HG02938 (cell line): Measurements from ENCODE around the gene RPP40.
"Not testable (repeated sequence)": the region's sequence is repeated elsewhere in the genome, so short reads cannot be mapped to it uniquely, and the experiment has no call there.

Experiments
- ATAC-seq: cut with Tn5 transposase; IDR thresholded peaks from one replicate; pipeline ENCODE4 v1.9.1; 2021; ENCODE audit warnings: mild to moderate bottlenecking, moderate library complexity; ENCODE audit not compliant: unreplicated experiment

Gene RPP40, protein sequence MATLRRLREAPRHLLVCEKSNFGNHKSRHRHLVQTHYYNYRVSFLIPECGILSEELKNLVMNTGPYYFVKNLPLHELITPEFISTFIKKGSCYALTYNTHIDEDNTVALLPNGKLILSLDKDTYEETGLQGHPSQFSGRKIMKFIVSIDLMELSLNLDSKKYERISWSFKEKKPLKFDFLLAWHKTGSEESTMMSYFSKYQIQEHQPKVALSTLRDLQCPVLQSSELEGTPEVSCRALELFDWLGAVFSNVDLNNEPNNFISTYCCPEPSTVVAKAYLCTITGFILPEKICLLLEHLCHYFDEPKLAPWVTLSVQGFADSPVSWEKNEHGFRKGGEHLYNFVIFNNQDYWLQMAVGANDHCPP

DNA sequence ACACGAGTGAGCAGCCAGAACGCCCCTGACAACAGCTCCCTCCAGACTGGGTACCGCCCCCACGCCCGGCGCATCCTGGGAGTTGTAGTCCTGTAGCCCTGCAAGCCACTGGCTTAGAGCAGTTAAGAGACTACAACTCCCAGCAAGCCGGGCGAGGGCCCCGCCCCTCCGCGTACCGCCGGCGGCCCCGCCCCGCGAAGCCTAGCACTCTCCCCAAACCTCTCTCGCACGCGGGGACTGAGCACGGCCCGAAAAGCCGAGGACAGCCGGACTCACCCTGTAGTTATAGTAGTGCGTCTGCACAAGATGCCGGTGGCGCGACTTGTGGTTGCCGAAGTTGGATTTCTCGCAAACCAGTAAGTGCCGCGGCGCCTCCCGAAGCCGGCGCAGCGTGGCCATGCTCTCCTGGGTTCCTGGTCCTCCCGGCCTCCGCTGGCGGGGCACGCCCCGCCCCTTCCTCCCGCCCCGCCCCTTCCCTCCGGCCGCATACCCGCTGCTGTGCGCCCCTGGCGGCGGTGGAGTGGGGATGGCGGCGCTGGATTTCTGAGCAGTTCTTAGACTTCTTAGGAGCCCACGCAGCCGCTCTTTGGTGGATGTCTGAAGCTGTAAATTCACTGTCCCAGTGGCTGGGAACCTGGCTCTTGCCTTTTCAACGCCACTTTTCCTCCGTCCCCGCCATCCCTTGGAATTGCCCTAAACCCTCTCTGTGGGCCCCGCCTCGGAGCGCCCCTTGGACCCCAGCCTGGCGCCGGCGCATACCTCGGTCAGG is at the start of gene RPP40:
Gene RPP40, minus strand, starts transcription at position 434 of the 769 bp plus-strand sequence. Its CDS starts 35 bp downstream, at position 399.
- peak; percentile 91 for ATAC-seq

DNA sequence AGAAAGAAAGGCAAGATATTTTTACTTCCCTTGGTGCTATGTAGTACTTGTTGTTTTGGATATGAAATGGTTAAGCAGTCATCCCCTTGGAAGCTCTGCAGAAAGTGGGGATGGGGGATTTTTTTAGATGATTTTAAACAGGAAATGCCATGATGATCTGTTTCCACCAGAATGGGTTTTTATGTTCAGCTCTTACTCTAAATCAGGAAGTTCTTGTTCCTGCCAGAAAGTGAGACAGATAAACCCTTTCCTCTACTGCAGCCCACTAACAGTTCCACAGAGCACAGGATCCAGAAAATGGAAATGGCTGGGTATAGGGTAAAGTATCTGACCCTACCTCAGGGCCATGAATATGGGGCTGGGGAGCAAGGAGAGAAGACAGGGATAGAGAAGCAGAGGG is 49.2 kb upstream of the RPP40 start:
- ATAC-seq = no peak

DNA sequence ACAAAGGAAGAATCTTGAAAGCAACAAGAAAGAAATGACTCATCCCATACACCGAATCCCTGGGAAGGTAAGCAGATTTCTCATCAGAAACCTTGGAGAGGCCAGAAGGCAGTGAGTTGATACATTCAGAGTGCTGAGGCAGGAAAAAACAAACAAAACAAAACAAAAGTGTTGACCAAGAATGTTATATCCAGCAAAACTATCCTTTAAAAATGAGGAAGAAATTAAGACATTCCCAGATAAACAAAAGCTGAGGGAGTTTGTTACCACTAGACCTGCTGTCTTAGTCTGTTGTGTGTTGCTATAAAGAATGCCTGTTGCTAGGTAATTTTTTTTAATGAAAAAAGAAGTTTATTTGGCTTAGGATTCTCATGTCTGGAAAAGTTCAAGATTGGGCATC is 47.6 kb upstream of the RPP40 start:
- ATAC-seq = no peak

DNA sequence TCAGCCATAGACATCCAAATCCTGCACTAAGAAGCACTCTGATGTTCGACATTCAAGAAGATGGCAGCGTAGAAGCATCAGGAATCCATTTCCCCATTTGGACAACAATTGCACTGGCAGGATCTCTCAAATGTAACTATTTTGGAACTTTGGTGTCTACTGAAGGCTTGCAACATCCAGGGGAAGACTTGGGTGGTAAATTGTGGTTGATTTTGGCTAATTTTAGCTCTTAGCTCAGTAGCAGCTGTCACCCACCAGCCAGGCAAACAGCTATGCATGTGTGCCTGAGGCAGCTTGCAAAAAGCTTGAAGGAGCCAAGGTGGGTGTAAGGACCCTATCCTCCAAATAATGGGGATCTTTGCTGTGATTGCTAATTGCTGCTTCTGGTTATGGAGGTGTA is 46.2 kb upstream of the RPP40 start:
- ATAC-seq = no peak

DNA sequence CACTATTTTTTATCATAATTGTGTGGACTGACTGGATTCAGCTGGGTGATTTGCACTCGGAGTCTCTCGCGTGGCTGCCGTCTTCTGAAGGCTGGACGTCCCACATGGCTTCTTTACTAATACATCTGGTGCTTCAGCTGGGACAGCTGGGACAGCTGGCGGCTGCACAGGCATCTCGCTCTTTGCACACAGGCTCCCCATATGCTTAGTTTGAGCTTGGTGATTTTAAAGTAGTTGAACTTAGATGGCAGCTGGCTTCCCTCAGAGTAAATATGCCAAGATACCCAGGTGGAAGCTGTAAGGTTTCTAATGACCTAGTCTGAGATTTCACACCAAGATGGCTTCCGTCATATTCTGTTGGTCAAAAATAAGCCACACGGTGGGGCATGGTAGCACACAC is 42.6 kb upstream of the RPP40 start:
- ATAC-seq = no peak

DNA sequence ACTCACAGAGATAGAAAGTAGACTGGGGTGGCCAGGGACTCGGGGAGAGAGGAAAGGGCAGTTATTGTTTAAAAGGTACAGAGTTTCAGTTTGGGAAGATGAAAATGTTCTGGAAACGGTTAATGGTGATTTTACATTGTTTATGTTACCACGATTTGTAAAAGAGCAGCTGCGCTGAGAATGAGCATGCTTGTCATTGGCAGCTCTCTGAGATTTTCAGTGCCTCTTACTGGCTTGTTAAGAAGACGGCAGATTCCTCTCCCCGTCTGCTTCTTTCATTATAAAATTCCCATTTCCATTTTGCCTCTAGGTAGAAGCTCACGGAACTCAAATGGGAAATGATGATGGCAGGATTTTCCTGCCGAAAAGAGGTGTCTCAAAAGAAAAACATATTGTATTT is 41.6 kb upstream of the RPP40 start:
- no peak for ATAC-seq

DNA sequence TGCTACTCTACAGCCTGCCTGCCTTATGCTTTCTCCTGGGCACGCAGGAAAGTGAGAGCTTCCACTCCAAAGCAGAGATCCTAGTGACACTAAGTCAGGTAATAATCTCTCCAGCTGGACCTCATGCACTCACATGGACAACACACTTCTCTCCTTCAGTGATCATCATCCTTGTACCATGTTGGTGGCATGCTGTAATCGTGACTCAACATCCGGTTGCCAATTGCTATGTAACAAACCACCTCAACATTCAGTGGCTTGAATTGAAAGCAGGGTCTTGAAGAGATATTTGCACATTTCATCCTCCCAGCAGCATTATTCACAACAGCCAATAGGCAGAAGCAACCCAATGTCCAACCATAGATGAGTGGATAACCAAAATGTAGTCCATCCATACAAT is 41.0 kb upstream of the RPP40 start:
- no peak for ATAC-seq

DNA sequence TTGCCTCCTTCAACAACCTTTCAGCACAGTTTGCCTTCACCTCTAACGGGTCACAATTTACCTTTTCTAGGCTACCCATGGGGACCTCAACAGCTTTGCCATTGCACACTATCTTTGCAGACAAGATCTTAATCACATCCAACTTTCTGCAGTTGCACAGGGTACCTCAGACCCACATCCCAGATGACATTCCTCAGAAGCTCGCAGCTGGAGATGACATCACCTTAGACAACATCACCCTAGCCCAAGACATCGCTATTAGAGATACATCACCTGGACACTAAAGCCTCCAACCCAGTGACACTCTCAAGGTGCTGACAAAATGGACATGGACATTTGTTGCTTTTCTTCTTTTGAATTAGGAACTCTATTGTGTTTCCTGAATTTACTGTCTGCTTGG is 38.6 kb upstream of the RPP40 start:
- no peak for ATAC-seq

DNA sequence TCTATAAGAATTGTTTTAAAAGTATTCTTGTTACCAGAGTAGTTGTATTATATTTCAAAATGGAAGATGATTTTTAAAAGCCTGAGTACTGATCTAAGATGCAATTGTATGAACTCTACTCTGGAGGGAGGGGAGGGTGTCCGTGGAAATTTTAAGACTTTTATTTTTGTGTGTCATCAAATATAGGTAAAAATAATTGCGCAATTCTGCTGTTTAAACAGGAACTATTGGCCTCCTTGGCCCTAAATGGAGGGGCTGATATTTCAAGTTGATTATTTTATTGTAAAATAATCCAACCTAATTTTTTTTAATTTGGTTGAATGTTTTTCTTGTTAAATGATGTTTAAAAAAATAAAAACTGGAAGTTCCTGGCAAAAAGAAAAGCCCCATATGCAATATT is 38.1 kb upstream of the RPP40 start:
- no peak for ATAC-seq

DNA sequence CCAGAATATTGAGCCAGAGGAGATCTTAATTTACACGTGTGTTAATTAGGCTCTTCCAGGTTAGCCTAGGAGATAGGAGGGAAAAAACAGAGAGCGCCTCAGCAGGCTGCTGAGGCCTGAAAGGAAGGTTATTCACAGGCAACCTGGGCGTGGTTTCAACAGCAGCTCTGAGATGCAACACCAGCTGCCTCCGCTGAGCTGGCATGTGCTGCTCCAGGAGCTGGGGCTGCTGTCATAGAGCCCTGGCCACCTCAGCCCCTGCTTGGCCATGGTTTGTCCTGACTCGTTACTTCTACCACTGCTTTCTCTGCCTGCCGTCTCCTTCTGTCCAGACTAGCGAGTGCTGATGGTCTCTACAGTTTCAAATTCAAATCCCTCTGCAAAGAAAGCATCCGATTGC is 32.4 kb upstream of the RPP40 start:
- ATAC-seq = no peak

DNA sequence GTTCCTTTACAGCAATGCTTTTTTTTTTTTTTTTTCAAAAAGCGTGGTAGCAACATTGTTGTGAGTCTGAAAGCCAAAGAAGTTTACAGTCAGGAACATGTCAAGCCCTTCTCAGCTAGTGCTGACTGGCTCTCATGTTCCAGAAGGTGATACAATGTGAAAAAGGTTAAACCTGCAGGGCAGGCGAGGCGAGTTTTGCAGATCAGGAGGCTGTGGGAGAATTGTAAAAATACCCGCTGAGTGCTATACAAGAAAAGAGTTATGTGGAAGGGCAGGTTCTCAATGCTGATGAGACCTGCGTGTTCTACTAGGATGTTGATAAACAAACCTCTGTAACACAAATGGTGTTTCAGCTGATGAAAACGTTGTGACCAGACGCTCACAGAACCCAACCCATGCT is 30.9 kb upstream of the RPP40 start:
- no peak for ATAC-seq

DNA sequence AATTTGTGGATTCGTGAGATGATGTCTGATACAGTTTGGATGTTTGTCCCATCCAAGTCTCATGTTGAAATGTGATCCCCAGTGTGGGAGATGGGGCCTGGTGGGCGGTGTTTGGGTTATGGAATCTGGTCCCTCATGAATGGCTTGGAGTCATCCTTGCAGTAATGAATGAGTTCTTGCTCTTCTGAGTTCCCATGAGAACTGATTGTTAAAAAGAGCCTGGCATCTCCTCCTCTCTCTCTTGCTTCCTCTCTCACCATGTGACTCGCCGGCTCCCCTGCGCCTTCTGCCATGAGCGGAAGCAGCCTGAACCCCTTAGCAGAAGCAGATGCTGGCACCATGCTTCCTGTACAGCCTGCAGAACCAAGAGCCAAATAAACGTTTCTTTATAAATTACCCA is 30.5 kb upstream of the RPP40 start:
- ATAC-seq = no peak

DNA sequence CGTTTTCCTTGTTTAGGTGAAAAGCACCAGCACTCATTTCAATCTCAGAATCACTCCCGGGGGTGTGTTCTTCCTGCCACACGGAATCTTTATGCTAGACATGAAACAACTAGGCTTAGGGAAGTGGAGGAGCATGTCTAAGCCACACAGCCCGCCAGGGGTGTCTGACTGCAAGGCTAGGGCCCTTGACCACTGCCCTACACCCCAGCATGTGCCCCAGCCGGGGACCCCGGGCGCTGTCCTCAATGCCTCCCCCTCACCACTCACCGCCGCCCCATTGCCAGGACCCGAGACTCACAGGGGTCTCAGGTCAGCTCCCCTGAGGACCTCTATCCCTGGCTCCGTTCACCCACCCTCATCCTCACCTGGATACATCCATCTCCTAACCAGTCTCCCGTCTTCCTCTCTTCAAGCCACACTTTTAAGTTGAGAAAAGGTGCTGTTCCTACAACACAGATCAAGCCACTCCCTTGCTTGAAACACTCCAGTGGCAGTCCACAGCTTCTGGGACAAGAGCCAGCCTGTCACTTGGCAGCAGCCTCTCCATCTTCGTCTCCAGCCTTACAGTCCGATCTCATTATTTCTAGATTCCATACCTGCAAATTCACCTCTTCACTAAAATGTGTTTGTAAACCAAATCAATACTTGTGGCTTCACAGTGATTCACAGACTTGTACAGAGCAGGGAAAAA is 29.5 kb upstream of the RPP40 start:
- not testable (repeated sequence) for ATAC-seq

DNA sequence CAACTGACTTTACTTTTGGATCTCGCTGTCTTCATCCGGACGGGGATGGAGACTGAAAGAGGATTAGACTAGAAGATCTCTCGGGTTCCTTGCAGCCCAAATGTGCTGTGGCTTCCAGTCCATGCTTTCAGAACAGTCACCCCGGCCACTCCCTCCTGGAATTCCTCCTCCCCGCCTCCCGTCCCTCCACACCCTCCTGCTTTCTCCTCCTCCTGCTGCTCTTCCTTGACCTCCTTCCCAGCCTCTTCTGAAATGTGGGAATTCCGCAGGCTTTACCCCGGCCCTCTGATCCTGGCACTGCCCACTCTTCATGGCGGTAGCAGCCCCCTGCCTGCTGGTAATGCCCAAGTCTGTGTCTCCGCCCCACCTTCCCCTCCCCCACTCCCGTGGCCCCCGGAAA is 28.9 kb upstream of the RPP40 start:
- ATAC-seq = not testable (repeated sequence)

DNA sequence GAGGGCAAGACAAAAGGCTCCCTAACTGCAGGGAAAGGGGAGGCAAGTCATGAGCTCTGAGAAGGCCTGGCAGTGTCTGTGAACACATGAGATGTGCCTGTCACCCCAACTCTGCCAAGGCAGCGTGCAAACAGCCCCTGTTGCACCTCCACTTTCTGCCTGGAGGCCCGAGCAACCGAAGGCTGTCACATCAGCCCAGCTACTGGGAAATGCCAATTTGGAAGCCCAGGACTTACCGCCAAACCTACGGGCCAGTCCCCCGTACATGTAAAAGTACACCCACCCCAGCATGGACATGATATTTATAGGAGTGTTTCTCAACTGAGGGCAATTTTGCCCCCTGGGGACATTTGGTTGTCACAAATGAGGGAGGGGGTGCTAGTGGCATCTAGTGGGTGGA is 27.3 kb upstream of the RPP40 start:
- ATAC-seq = no peak

DNA sequence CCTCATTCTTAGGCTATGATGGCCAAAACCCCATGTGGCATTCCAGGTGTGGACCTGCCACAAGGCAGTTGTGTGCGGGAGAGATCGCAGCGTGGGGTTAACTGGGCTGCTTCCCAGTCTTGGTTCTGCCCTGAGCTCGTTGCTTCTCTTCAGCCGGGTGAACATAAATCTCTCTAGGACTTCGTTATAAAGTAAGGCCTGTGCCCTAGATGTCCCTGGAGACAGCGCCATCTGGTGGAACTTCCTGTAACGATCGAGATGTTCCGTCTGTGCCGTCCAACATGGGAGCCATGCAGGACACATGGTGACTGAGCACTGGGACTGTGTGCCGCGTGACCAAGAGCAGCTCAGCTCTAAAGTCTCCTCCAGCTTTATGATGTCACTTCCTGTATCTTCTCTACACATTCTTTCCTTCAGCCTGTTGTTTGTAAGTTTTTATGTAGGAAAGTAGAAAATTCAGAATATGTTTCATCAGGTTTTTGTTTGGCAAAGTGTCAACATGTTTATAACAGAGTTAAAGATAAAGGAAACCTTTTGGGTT is 26.8 kb upstream of the RPP40 start:
- ATAC-seq = peak; percentile 88

DNA sequence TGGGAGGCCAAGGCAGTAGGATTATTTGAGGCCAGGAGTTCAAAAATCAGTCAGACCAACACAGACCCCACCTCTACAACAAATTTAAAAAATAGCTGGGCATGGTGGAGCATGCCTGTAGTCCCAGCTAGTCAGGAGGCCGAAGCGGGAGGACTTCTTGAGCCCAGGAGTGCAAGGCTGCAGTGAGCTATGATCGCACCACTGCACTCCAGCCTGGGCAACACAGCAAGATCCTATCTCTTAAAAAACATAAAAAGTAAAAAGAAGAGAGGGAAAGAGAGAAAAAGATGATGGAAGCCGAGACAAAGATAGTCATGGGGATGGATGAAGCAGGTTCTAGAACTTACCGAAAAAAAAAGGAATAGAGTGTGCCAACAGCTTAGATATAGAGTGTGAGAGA is 25.8 kb upstream of the RPP40 start:
- ATAC-seq = no peak

DNA sequence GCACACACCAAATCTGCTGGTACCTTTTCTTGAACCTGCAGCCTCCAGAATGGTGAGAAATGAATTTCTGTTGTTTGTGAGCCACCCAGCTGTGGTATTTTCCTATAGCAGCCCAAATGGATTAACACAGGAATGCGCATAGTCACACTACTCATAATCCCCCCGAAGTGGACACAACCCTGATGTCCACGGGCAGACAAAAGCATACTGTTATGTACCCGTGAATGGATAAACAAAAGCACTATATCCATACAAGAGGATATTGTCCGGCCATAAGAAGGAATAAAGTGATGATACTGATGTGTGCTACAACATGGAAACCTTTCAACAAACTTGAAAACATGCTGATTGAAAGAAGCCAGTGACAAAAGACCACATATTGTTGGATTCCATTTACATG is 25.1 kb upstream of the RPP40 start:
- no peak for ATAC-seq

DNA sequence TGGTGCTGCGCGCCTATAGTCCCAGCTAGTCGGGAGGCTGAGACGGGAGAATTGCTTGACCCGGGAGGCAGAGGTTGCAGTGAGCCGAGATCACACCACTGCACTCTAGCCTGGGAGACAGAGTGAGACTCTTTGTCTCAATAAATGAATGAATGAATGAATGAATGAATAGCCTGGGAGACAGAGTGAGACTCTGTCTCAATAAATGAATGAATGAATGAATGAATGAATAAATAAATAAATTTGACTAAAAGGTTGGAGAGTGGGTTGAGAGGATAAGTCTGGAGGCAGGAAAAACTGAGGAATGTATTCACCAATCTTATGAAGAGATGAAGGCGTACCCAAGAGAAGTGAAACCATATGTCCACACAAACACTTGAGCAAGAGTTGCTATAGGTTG is 24.5 kb upstream of the RPP40 start:
- ATAC-seq = no peak

DNA sequence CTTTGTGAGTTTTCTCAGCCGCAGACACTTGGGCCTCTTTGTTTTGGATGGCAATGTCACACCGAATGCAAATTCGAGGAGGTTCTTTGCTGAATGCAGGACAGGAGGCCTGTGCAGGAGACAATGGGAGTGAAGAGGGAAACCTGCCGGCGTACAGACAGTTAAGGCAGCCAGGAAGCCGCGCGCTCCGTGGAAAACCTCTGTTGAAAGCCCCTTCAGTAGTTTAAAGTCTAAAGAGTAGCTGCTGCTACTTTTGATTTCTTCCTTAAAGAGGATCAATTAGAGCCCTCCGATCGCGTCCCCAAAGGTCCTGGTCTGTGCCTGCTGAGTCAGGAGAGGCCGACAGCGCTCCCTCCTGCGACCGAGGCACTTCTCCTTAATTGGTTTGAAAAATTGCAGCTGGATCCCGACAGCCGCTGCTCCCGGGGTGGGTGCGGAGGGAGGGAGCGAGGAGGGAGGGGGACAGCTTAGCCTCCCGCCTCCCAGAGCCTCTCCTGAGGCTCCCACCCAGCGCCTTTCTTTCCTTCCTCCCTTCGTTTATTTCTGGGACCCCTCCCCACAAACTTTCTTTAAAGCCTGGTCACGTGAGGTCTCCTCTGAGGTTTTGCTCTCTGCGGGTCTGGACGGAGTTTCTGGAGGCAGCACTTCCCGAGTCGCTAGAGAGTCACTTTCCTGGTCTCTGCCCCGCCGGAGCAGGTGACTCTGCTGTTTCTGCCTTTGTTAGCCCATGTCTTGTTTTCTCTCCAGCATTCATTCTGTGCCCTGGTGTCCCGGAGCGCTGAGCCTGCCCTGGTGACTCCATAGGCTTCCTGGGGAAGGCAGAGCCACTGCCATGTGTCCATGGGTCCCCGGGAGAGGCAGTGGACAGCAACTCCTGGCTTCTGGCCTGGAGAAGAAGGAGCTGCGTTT is 22.3 kb upstream of the RPP40 start:
- no peak for ATAC-seq

DNA sequence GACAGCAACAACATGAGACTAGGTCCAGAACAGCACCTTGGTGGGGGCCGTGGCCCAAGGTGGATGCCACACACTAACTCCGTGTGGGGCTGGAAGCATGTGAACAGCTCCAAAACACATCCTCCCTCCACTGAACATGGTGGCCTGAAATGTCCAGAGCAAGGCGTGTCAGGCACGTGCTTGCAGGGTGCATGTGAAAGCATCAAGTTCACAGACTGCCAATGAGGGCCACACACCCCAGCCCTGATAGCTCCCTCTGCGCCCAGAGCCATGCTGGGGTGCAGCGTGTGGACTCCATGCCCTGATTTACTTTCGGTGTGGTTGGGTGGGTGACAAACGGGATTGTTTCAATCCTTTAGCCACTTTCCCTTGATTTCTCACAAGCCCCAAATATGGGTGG is 20.1 kb upstream of the RPP40 start:
- ATAC-seq = no peak
